ENCODE data around the gene RAE1.
A peak's percentile ranks its signal among the peaks of the same experiment; 100 is the strongest.

The RAE1 gene

DNA sequence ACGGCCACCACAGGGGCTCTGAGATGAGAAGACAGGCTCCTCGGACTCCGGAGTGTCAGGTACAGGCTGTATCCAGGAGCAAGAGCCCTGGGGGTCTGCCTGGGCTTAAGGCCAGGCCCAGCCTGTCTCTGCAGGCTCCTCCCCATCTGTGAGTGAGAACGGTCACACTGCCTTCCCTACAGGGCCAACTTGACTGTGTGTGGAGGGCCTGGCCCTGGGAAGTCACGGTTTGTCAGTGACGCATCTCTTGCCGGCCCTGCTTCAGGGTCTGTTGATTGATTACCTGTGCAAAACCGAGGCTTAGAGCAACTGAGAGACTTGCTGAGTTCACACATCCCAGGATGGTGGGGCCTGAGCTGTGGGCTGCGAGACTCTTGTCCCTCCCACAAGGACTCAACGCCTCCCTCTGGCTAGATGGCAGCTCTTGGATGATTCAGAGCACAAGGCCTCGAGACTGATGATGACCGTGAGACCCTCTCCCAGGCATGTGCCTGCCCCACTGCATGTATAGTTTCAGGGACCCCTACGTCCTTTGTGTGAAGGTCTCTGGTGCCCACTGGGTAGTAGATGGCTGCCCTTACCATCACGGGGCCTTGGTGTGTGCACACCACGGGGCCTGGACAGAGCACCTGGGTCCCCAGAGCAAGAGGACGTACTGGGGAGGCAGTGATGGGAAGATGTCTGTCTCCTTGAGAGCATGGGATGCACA is 46.1 kb downstream of the RAE1 start:
- DNase-seq (ENCODE audit: insufficient read length, low spot score), result no peak
- no peak for FAIRE-seq

DNA sequence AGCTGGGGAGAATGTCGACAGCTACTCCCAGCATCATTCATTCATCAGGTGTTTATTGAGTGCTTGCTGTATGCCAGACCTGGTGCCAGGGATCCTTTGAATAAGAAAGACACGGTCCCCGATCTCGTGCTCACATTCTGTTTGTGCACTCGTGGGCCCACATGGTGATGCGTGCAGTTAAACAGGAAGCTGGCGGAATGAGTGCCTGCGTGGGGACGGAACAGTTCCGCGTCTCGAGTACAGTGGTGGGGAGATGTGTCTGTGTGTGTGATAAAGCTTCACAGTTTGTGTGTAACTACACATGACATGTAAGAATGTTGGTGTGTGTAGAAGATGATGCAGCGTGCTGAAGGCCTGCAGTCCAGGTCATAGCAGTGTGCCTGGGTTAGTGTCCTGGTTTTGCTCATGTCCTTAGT is 46.6 kb downstream of the RAE1 start:
- no peak for DNase-seq (ENCODE audit: insufficient read length, low spot score)
- peak; percentile 98 for FAIRE-seq

DNA sequence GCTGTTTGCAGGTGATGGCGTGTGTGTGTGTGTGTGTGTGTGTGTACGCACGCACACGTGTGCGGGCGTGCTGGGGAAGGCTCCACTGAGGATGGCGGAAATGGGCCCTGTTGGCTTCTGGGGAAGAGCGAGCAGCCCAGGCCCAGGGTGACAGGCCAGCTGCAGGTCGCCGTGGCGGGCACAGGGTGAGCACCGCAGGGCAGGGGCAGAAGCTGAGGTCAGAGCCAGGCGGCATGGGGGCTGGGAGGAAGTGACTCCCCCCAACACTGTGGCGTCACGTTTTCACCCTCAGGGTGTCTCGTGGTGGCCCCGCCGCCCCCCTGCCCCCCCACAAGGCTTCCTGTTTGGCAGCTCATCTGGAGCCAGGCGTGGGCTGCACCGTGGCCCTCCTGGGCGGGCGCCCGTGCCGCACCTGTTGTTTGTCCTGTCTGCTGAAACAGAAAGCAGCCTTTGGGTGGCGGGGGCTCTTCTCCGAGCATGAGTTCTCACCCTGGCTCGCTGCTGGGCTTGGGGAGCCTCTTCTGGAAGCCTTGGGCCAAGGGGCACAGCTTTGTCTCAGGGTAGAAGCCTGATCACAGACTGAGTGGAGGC is 47.3 kb downstream of the RAE1 start:
- FAIRE-seq (no peak), DNase-seq (ENCODE audit: insufficient read length, low spot score) (no peak)

DNA sequence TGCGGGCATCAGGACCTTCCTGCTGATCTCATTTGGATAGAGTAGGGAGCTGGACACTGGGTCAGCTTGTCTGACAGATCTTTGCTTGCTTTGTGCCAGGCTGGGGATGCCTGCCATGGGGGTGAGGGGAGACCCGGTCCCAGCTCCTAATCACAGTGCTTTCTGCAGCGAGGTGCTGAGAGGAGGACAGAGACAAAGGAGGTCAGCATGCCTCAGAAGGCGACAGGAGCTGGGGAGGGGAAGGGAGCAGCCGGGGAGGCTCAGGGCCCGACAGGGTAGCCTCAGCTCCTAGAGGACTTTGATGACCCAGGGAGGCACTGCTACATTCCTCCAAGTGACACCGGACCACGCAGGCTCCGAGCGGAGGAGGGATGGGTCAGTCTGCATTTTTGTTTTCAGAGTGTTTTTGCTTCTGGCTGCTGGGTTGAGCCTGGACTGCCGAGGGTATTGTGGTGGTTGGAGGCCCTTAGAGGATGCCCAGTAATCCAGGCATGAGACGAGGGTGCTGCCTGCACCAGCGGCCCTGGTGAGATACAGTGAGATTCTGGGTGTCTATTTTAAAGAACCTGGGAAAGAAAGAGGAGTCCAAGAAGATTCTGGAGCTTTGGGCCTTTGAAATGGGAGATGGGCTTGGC is 48.0 kb downstream of the RAE1 start:
- no peak for DNase-seq (ENCODE audit: insufficient read length, low spot score)
- FAIRE-seq, result peak; percentile 92

DNA sequence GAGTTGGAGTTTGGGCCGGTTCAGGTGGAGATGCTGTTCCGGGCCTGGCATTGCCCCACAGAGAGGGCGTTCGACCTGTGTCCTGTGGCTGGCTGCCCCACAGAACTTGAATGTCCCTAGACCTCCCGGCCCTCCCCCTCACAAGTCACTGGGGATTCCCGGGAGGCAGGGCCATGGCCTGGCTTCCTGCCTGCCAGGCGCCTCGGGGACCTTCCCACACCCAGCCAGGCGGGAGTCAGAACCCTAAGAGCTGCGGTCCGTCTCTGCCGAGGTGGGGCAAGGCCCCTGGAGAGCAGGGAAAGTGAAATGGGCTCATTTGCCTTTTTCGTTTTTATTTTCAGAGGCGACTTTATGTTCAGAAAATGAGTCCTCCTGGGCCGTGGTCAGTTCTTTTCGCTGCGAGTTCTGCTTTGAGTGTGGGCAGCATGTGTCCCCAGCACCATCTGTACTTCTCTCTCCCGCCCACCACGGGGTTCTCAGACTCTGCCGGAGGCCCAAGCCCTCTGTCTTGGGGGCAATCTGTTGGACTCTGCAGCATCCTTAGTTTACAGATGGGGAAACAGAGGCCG is 48.6 kb downstream of the RAE1 start:
- DNase-seq (ENCODE audit: insufficient read length, low spot score) (no peak), FAIRE-seq (peak; percentile 28)

DNA sequence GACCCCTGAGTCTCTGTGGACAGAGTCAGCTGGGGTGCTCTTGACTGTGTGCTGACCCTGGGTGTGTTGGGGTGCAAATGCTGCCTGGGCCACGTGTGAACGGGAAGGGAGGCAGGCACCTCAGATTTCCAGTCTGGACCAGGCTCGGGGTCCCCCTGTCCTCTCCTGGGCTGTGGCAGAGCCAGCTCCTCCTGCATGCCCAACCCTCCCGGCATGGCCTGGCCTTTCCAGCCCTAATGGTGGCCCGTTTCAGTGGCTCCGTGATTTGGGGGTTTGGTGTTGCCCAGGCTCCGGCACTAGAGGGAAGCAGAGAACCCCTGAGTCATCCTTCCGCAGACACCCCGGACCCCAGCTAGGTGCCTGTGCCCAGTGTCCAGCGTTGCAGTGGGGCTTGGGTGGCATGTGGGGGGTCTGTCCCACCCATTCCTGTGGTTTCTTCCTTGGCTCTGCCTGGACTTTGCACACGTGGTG is 49.2 kb downstream of the RAE1 start:
- FAIRE-seq (peak; percentile 28), DNase-seq (ENCODE audit: insufficient read length, low spot score) (no peak)

DNA sequence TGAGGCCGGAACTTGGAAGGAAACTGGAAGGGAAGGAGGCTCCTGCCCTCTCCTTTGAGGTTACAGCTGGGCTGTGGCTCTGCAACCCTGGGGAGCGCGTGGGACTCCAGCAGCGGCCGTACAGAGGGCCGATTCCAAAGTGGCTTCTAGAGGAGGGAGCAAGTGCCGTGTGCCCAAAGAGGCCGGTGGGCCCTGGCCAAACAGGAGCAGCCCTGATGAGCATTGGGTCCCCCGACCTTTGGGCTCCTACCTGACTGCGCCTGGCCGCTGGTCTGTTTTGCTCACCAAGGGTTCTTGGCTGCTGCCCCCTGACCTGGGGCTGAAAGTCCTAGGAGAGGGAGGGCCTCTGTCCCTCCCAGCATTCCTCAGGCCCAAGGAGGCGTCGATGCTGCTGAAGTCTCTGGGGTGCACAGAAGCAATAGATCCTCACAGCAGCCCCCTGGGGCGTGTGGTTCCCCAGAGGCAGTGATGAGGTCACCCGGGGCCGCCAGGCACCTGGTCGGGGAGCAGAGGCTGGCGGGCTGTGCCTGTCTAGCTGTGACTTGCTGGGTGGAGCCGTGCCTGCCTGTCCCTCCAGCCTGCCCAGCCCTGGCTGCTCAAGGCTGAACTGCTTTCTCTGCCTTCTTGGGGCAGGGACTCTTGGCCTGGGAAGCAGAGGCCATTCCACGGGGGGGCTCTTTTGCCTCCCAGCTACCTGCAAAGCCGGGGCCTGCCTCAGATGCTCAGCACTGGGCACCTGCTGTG is 49.9 kb downstream of the RAE1 start:
- FAIRE-seq (peak; percentile 78), DNase-seq (ENCODE audit: insufficient read length, low spot score) (no peak)

DNA sequence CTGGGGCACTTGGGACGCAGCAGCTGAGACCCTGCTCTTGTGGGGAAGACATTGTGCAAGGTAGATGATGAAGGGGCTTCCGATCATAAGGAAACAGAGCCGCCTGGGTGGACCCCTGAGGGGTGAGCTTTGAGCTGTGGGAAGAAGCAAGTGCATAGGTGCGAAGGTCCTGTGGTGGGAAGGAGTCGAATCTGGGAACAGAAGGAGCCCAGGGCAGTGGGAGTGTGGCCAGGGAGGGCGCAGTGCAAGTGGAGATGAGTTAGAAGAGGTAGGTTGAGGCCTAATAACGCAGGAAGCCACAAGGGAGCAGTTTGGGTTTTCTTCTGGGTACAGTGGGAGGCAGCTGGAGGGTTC is 50.5 kb downstream of the RAE1 start:
- FAIRE-seq, result no peak
- no peak for DNase-seq (ENCODE audit: insufficient read length, low spot score)

DNA sequence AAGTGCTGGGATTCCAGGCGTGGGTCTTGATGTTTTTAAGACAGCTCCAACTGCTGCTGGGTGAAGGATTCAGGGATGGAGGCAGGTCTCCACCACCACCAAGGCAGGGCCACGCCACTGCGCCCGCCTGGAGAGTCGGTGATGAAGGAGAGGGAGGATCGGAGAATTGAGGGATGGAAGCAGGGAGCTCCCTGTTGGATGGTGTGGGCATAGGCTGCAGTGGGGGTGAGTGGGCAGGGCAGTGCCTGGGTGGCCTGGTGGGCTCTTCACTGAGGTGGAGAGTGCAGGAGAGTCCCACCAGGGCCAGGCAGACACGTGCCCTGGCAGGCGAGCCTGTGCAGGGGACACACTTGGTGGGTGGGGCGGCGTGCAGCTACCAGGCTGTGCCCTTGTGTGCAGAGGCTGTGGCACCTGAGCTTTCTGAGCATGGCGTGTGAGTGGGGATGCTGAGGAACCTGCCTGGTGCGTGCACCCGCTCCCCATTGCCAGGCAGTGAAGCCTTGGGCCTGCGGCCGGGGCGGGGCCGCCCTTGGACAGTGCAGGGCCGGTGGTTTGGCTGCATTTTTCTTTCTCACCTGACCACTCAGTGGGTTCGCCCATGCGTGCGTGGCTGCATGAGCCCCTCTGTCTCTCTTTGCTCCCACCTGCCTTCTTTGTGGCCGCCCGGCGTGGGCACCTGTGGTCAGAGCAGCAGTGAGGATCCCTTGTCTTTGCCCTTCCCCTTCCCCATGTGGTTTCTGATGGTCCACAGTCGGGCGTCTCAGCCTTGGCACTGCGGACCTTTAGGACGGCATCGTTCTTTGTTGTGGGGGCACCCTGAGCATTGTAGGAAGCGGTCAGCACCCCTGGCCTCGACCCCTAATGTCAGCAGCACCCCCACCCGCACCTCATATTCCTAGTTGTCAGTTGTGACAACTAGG is 51.4 kb downstream of the RAE1 start:
- DNase-seq (ENCODE audit: insufficient read length, low spot score) (no peak), FAIRE-seq (peak; percentile 72)

DNA sequence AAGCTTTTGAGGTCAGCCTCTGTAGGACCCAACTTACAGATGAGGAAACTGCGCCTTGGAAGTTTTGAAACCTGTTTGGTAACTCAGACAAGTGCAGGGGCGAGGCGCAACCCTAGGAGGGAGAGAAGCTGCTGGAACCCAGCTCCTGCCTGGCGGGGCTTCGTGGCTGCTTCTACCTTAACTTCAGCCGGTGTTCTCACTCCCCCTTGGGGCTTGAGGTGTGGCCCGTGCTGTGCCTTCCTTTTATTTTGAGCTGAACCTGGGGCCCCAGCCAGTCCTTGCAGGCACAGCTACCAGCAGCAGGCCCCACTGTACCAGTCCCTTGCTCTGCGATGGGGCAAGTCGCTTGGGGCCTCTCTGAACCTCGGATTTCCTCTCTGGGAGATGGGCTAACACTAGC is 52.2 kb downstream of the RAE1 start:
- no peak for FAIRE-seq
- no peak for DNase-seq (ENCODE audit: insufficient read length, low spot score)

DNA sequence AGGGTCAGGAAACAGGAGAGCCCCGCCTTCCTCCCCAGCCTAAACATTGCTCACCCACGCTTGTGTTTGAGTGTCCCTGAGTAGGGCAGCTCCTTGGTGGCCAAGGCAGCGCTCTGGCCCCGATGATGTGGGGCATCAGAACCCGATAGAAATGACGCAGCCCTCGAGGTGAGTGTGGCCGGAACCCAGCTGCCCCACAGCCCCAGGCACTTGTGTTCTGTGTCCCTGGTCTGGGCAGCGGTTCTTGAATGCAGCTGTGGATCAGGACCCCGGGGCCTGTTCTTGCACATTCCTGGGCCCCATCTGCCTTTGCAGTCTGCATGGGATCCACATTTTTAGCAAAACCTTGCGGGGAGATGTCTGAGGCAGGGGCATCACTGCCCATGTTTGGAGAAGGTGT is 53.0 kb downstream of the RAE1 start:
- FAIRE-seq (peak; percentile 28), DNase-seq (ENCODE audit: insufficient read length, low spot score) (no peak)

DNA sequence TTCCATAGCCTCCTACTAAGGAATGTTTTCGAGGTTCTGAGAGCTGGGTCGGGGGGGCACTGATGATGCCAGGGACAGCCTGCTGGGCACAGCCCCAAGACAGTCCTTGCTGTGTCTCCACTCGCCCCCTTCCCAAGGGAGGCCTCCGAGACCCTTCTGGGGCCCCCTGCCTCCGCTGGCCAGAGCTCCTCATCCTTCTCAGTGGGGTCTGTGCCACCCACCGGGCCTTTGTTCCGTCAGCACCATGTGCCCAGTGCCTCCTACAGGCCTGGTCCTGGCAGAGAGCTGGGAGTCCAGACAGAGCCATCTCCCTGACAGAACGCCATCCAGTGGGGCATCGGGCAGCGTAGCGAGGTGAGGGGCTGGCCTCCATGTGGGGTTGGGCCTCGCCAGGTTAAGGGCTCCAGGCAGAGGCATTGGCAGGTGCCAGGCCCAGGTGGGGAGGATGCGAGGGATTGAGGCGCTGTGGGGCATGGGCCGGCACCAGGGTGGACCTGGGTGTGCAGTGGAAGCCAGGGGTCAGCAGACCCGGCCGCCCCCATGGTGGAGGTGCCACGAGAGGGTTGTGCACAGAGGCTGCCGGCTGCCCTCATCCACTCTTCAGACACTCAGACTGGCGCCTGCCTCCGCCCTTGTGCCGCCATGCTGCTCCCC is 53.5 kb downstream of the RAE1 start:
- FAIRE-seq, result no peak

DNA sequence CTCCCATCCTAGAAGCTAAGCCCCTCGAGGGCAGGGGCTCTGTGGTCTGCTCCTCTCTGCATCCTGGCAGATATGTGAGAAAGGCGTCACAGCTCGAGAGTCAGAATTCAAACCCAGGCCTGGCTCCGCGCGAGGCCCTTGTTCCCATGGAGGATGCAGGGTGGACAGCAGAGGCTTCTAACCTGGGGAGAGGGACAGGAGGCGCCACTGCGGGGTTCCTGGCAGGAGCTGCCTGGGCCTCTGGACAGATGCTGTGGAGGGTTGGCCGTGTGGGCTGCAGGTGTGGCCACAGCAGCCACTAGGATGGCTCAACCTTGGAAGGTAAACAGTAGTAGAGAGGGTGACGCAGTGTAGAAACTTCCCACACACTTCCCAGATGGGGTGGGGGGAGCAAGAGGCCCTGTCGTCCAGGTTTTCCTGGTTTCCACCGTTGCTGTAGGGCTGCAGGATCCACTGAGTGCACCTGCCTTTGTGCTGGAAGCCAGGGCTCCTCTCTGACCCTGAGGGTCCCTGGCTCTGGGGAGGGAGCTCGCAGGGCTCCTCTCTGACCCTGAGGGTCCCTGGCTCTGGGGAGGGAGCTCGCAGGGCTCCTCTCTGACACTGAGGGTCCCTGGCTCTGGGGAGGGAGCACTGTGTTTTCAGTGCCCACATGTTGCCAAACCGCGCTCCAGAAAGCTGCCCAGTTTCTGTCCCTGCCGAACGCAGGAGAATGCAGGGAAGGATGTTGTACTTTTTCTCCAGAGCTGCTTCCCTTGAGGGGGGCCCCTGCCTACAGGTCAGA is 54.4 kb downstream of the RAE1 start:
- DNase-seq (ENCODE audit: insufficient read length, low spot score), result no peak
- FAIRE-seq, result peak; percentile 60

More for the DNA sequence above, 53.5 kb downstream of the RAE1 start:
- no peak for DNase-seq (ENCODE audit: insufficient read length, low spot score)

DNA sequence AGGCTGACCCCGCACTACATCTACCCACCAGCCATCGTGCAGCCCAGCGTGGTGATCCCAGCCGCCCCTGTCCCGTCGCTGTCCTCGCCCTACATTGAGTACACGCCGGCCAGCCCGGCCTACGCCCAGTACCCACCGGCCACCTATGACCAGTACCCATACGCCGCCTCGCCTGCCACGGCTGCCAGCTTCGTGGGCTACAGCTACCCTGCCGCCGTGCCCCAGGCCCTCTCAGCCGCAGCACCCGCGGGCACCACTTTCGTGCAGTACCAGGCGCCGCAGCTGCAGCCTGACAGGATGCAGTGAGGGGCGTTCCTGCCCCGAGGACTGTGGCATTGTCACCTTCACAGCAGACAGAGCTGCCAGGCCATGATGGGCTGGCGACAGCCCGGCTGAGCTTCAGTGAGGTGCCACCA is 56.5 kb downstream of the RAE1 start:
- DNase-seq (ENCODE audit: insufficient read length, low spot score) (no peak), FAIRE-seq (peak; percentile 85)

DNA sequence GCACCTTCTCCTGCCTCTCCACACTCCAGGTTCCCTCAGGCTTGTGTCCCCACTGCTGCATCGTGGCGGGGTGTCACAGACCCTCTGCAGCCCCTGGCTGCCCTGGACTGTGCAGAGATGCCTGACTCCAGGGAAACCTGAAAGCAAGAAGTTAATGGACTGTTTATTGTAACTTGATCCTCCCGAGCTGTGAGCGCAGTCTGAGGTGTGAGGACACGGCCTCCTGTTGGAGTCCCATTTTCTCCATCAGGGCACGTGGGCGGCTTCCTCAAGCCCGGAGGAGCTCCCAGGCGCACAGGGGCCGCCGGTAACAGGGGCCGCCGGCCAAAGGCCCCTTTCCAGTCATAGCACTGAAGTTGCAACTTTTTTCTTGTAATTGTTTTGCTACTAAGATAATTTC is 57.1 kb downstream of the RAE1 start:
- DNase-seq (ENCODE audit: insufficient read length, low spot score), result no peak

DNA sequence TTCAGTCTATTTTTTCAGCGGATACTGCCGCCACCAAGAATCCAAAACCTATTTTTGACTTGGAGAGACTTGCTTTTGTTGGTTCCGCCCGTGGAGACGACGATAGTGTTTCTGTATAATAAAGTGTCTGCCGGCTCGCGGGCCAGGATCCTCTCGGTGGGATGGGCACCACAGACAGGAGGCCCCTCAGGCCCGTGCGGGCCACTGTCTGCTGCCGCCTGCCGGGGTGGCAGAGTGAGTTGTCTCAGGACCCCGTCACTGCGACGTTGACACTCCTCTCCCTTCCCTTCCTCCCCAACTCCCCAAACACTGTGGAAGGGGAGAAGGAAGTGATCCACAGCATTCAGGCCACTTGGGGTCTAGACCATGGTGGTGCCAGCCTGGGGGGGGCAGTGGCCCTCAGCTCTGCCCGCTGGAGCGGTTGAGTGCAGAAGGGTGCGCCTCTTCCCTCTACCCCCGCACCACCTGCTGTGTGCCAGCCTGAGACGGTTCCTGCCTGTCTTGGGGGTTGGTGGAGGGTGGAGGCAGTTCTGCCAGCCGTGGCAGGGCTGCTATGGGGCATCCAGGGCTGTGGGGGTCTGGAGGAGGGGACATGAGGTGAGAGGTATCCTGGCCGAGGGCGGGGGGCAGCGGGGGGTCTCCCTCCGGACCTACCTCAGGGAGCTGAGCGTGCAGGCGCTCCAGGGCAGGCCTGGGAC is 57.6 kb downstream of the RAE1 start:
- FAIRE-seq (peak; percentile 48), DNase-seq (ENCODE audit: insufficient read length, low spot score) (no peak)

More for the DNA sequence above, 57.1 kb downstream of the RAE1 start:
- FAIRE-seq, result peak; percentile 63

DNA sequence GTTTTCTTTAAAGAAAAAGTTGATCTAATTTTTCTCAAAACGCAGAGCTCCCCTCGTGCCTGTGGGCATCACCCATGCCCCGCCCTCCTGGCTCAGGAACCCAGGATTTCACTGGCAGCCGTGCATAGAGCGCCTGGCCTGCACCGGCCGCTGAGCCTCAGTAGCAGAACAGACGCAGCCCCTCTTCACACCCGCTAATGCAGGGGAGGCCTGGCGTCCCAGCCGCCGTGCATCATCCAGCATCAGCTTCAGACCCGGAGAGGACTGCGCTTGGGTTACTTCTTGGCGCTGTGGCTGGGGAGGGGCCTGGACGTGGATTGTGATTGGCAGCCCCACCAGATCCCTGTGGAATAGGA is 58.2 kb downstream of the RAE1 start:
- DNase-seq (ENCODE audit: insufficient read length, low spot score) (no peak), FAIRE-seq (peak; percentile 40)

All from HTR-8/SVneo (cell line).